Measurements from ENCODE around the gene FAM90A26. TPM values are rescaled to one million over a fixed set of nuclear protein-coding genes. Genes with fewer than 3 reads are reported as not detected.
"Not testable (repeated sequence)": the region's sequence is repeated elsewhere in the genome, so short reads cannot be mapped to it uniquely, and the experiment has no call there.

FAM90A26 gene
- polyA plus RNA-seq, 1 experiment = not detected

GRCh38 chr4:9143421-9144080 is 26.7 kb upstream of the FAM90A26 start:
- POLR2A ChIA-PET = no interaction called here
- CTCF ChIA-PET = no interaction called here
- no peaks in the 10 kb centered on the region for H3K27me3 ChIP-seq (ENCODE audit: control insufficient read depth, insufficient read depth, low read length)
- no peak overlapping the region for H3K27ac ChIP-seq (ENCODE audit: low read depth, low read length)
- no peak for DNase-seq (ENCODE audit: low read depth, low spot score)
- peaks cover 5% of the 10 kb centered on the region; the same call in 1 of the 2 replicates for H3K9me3 ChIP-seq (ENCODE audit: control insufficient read depth, insufficient read depth, low read length)
- no peak overlapping the region for H3K4me3 ChIP-seq (ENCODE audit: low read depth, low read length)
- no peak for TF ChIP-seq CTCF (IDR thresholded peaks at IDR 0.05; ENCODE audit: low read depth, low read length)

GRCh38 chr4:9146967-9147366 is 23.2 kb upstream of the FAM90A26 start:
- ChIA-PET POLR2A (no interaction called here), CTCF (no interaction called here)
- Histone ChIP-seq H3K27ac (ENCODE audit: low read depth, low read length) (no peak overlapping the region), H3K27me3 (ENCODE audit: control insufficient read depth, insufficient read depth, low read length) (no peaks in the 10 kb centered on the region), H3K9me3 (ENCODE audit: control insufficient read depth, insufficient read depth, low read length) (peaks cover 5% of the 10 kb centered on the region; the same call in 1 of the 2 replicates), H3K4me3 (ENCODE audit: low read depth, low read length) (no peak overlapping the region)
- no peak for DNase-seq (ENCODE audit: low read depth, low spot score)
- TF ChIP-seq CTCF (IDR thresholded peaks at IDR 0.05; ENCODE audit: low read depth, low read length) = no peak

- H3K27ac ChIP-seq (ENCODE audit: low read depth, low read length); H3K27me3 ChIP-seq (ENCODE audit: control insufficient read depth, insufficient read depth, low read length); CTCF ChIA-PET; POLR2A ChIA-PET; H3K4me3 ChIP-seq (ENCODE audit: low read depth, low read length); DNase-seq (ENCODE audit: low read depth, low spot score); H3K9me3 ChIP-seq (ENCODE audit: control insufficient read depth, insufficient read depth, low read length): not testable (repeated sequence)
Measured at GRCh38 chr4:9147368-9147767, 22.8 kb upstream of the FAM90A26 start.

GRCh38 chr4:9148611-9149409 is 21.4 kb upstream of the FAM90A26 start:
- CTCF ChIA-PET; DNase-seq (ENCODE audit: low read depth, low spot score); H3K9me3 ChIP-seq (ENCODE audit: control insufficient read depth, insufficient read depth, low read length); H3K4me3 ChIP-seq (ENCODE audit: low read depth, low read length); H3K27me3 ChIP-seq (ENCODE audit: control insufficient read depth, insufficient read depth, low read length); POLR2A ChIA-PET: not testable (repeated sequence)
- peak overlapping the region; percentile 31 for H3K27ac ChIP-seq (ENCODE audit: low read depth, low read length)
- TF ChIP-seq CTCF (IDR thresholded peaks at IDR 0.05; ENCODE audit: low read depth, low read length) = 0 out of 2 replicates have a peak, but pooled peaks have one; percentile 17

GRCh38 chr4:9151809-9152179 is 18.4 kb upstream of the FAM90A26 start:
- CTCF ChIA-PET; DNase-seq (ENCODE audit: low read depth, low spot score); H3K27me3 ChIP-seq (ENCODE audit: control insufficient read depth, insufficient read depth, low read length); H3K9me3 ChIP-seq (ENCODE audit: control insufficient read depth, insufficient read depth, low read length): not testable (repeated sequence)
- Histone ChIP-seq H3K27ac (ENCODE audit: low read depth, low read length) (peak overlapping the region; percentile 83), H3K4me3 (ENCODE audit: low read depth, low read length) (peak overlapping the region; percentile 64)
- POLR2A ChIA-PET = interaction anchor here (1.8 kb wide), 1 partner anchor 12 kb away, joined by 3 read pairs; no protein-coding TSS in a partner anchor

- POLR2A ChIA-PET = interaction anchor here (1.8 kb wide), 1 partner anchor 12 kb away, joined by 3 read pairs; no protein-coding TSS in a partner anchor
- peak overlapping the region; percentile 83 for H3K27ac ChIP-seq (ENCODE audit: low read depth, low read length)
- CTCF ChIA-PET = not testable (repeated sequence)
Measured at GRCh38 chr4:9152180-9153007, 17.8 kb upstream of the FAM90A26 start.

More at GRCh38 chr4:9152180-9153007, 17.8 kb upstream of the FAM90A26 start:
- DNase-seq (ENCODE audit: low read depth, low spot score) = peak; percentile 89
- H3K27me3 ChIP-seq (ENCODE audit: control insufficient read depth, insufficient read depth, low read length); H3K9me3 ChIP-seq (ENCODE audit: control insufficient read depth, insufficient read depth, low read length): not testable (repeated sequence)
- peak overlapping the region; percentile 64 for H3K4me3 ChIP-seq (ENCODE audit: low read depth, low read length)
